HL-60 (cell line): ENCODE data around the gene IL37.

ENCODE experiments used
- DNase-seq, 2 experiments: peaks; one replicate each; pipeline ENCODE4 v3.0.0-alpha.2; 2010 to 2020; ENCODE audit warnings: low read depth in 1 of 2, low spot score in 1 of 2
- H3K27ac ChIP-seq: fragments of 250-450 bp; sonication (Bioruptor Pico); replicated peaks from 2 replicates; pipeline ENCODE4 v1.5.1; 2020; ENCODE audit warnings: mild to moderate bottlenecking, moderate library complexity
- H3K27me3 ChIP-seq: fragments of 250-450 bp; sonication (Bioruptor Pico); 2 replicates; pipeline ENCODE4 v1.5.1; 2021; ENCODE audit warnings: mild to moderate bottlenecking, moderate library complexity; ENCODE audit not compliant: insufficient read depth, poor library complexity, severe bottlenecking
- H3K4me3 ChIP-seq: replicated peaks from 2 replicates; pipeline ENCODE4 v1.5.1; 2011; ENCODE audit warnings: mild to moderate bottlenecking, control low read depth, low read length; ENCODE audit not compliant: insufficient read depth
- GABPA ChIP-seq: IDR thresholded peaks from 2 replicates; pipeline ENCODE4 v1.6.1; 2012; ENCODE audit warnings: low read depth
- POLR2AphosphoS5 ChIP-seq: IDR thresholded peaks from 2 replicates; pipeline ENCODE4 v1.6.1; 2012; ENCODE audit warnings: low read depth
- SPI1 ChIP-seq: IDR thresholded peaks from 2 replicates; pipeline ENCODE4 v1.6.1; 2012; ENCODE audit warnings: low read depth, mild to moderate bottlenecking, borderline replicate concordance
- TF ChIP-seq, protein P1 (sequence below): IDR thresholded peaks from one replicate; pipeline ENCODE4 v1.5.1; 2011; ENCODE audit warnings: low read length, control low read depth, inconsistent platforms; ENCODE audit not compliant: insufficient read depth
- TF ChIP-seq, protein P2 (sequence below): IDR thresholded peaks from 2 replicates; pipeline ENCODE4 v1.6.1; 2012; ENCODE audit warnings: low read depth; ENCODE audit not compliant: insufficient replicate concordance

The IL37 gene

DNA sequence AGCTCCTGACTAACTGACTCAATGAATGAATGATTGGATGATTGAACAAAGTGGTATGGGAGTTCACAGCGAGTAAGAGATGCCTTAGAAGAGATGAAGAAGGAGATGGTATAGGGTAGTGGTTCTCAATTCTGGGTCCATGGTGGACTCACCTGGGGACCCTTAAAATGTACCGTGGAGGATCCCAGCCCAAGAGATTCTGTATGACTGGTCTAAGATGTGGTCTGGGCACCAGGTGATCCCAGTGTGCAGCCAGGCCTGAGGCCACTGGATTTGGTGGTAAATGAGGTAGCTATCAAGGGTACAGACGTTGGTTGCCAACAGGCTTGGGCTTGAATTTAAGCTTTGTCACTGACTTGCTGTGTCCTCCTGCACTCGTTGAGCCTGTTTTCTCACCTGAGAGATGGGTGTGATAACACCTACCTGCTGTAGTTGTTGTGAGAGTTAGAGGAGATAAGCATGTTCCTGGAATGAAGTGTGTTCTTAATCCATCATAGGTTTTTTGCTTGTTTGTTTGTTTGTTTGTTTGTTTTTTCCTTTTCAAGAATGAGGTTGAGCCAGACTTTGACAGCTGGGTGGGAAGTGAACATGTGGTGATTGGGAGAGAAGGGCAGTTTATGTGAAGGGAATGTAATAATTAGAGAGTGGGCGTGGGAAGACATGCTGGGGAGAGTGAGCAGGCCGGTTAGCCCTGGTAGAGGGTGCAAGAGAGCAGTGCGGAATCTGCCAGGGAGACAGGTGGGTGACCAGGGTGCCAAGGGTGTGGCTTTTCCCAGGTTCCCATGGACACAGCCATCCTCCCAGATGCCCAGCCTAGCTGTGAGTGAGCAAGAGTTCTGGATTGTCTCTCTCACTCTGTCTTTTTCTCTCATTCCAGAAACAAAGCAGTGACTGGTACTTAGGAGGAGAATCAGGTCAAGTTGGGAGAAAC is 43.0 kb upstream of the IL37 start:
- DNase-seq: no peak

DNA sequence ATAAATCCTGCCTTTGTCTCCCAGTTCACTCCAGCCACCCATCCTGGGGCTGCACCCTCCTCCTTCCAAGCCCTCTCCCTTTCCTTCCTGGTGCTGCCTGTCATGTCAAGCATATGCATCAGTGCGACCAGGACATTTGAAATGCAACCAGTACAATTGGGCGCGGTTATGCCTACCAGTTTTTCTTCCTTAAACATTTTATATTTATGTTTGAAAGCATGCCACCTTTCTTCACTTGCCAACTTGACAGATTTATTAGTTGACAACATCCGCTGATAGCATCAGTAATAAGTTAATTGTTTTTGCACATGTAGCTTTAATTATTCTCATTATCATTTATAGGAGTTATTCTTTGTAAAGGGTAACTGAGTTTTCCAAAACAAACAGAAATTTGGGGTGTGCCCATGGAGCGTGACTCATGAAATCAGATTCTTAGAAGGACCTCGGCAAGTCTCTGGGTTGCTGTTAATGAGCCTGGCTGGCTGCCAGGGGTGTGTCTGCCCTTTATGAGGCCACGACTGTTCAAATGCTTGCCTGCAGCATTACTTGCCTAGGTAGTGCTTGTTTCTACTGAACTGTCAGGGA is 41.6 kb upstream of the IL37 start:
- no peak overlapping the region for H3K4me3 ChIP-seq
- H3K27ac ChIP-seq: no peak overlapping the region
- no peaks in the 10 kb centered on the region for H3K27me3 ChIP-seq
- TF ChIP-seq, protein P1, sequence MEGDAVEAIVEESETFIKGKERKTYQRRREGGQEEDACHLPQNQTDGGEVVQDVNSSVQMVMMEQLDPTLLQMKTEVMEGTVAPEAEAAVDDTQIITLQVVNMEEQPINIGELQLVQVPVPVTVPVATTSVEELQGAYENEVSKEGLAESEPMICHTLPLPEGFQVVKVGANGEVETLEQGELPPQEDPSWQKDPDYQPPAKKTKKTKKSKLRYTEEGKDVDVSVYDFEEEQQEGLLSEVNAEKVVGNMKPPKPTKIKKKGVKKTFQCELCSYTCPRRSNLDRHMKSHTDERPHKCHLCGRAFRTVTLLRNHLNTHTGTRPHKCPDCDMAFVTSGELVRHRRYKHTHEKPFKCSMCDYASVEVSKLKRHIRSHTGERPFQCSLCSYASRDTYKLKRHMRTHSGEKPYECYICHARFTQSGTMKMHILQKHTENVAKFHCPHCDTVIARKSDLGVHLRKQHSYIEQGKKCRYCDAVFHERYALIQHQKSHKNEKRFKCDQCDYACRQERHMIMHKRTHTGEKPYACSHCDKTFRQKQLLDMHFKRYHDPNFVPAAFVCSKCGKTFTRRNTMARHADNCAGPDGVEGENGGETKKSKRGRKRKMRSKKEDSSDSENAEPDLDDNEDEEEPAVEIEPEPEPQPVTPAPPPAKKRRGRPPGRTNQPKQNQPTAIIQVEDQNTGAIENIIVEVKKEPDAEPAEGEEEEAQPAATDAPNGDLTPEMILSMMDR: no peak
- TF ChIP-seq GABPA: no peak
- no peak for DNase-seq

More for the DNA sequence above, 43.0 kb upstream of the IL37 start:
- TF ChIP-seq, protein P2, sequence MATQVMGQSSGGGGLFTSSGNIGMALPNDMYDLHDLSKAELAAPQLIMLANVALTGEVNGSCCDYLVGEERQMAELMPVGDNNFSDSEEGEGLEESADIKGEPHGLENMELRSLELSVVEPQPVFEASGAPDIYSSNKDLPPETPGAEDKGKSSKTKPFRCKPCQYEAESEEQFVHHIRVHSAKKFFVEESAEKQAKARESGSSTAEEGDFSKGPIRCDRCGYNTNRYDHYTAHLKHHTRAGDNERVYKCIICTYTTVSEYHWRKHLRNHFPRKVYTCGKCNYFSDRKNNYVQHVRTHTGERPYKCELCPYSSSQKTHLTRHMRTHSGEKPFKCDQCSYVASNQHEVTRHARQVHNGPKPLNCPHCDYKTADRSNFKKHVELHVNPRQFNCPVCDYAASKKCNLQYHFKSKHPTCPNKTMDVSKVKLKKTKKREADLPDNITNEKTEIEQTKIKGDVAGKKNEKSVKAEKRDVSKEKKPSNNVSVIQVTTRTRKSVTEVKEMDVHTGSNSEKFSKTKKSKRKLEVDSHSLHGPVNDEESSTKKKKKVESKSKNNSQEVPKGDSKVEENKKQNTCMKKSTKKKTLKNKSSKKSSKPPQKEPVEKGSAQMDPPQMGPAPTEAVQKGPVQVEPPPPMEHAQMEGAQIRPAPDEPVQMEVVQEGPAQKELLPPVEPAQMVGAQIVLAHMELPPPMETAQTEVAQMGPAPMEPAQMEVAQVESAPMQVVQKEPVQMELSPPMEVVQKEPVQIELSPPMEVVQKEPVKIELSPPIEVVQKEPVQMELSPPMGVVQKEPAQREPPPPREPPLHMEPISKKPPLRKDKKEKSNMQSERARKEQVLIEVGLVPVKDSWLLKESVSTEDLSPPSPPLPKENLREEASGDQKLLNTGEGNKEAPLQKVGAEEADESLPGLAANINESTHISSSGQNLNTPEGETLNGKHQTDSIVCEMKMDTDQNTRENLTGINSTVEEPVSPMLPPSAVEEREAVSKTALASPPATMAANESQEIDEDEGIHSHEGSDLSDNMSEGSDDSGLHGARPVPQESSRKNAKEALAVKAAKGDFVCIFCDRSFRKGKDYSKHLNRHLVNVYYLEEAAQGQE: no peak
- TF ChIP-seq GABPA (no peak), POLR2AphosphoS5 (no peak), SPI1 (no peak)
- TF ChIP-seq, protein P1: no peak
- Histone ChIP-seq H3K4me3 (no peak overlapping the region), H3K27ac (no peak overlapping the region), H3K27me3 (no peaks in the 10 kb centered on the region)

DNA sequence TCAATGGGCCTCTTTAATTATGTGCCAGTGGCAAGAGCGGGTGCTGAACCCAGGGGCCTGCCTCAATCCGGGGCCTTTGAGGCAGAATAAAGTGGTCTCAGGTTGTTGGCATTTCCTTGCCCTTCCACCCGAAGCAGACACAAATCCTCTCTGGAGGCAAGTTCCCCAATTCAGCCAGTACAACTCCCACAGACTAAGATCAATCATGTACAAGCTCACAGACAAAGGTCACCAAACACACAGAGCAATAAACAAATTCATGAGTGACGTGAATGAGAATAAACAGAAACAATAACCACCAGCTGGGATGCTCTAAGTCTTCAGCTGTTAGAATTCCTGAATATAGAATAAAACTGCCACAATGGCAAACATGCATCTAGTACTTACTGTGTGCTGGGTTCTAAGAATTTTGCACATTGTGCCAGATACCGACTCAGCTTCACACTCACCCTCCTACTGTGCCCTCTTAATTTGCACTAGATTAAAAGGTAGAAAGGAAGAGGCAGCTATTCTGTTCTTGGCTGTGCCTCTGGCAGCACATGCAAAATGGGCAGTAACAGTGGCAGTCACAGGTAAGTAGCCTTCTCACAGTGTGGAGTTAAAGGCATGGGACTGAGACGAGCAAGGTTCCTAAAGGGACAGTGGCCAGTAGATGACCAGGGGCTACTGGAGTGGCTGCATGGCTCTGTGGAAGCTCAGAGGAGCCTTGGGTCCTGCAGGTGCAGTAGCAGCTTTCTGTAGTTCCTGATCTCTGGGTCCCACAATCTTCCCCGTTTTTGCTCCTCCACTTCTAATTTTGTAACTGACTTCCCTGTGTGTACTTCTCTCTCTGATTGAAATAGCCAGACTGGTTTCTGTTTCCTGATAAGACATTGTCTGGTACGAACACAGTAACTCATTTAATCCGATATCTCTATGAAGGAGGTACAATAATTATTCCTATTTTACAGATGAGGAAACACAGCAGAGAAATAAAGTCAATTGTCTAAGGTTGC is 39.8 kb upstream of the IL37 start:
- H3K27ac ChIP-seq: no peak overlapping the region
- no peak overlapping the region for H3K4me3 ChIP-seq
- no peaks in the 10 kb centered on the region for H3K27me3 ChIP-seq
- peak; percentile 17; the same call in 1 of the 2 replicates for TF ChIP-seq SPI1
- TF ChIP-seq, protein P1: no peak
- DNase-seq: peak in 1 of 2 experiments; percentile 26

DNA sequence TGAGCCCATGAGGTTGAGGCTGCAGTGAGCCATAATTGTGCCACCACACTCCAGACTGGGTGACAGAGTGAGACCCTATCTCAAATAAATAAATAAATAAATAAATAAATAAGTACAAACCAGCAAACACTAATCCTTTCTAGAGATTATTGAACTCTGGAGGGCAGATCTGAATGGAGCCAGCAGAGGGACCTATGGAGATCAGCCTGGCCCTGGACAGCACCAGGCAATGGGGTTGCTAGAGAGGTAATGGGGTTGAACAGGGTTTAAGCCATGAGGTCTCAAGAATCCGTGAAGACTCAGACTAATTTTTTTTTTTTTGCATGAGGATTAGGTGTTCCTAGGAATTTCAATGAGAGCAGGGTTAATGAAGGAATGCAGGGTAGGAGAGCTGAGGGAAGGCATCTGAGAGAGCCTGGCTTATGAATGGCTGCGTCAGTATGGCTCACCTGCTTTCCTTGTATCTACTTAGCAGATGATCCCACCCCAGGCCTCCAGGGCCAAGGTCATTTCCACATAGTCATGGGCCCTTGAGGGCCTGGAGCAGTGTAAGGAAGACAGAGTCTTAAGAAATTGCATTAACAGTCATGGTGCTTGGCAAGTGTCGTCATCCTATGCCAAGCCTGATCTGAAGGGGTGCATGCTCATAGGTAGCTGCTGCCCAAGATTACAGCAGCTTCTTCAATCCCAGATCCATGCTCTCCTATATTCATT is 34.6 kb upstream of the IL37 start:
- TF ChIP-seq, protein P2: no peak
- no peak for TF ChIP-seq GABPA
- TF ChIP-seq, protein P1: no peak
- TF ChIP-seq SPI1: no peak
- peak in 1 of 2 experiments; percentile 36 for DNase-seq
- no peak overlapping the region for H3K27ac ChIP-seq

More for the DNA sequence above, 34.6 kb upstream of the IL37 start:
- Histone ChIP-seq H3K4me3 (no peak overlapping the region), H3K27me3 (no peaks in the 10 kb centered on the region)
